ENCODE measurements around the gene RIMS3. TPM values are rescaled to one million over a fixed set of nuclear protein-coding genes. Genes with fewer than 3 reads are reported as not detected.

Gene RIMS3
- total RNA-seq, 4 donors from 2014 or later: 2.8 to 8.2 (median 4.8) TPM

- Histone ChIP-seq H3K27me3 (no peaks in the 10 kb centered on the region), H3K27ac (no peak overlapping the region), H3K4me3 (no peak overlapping the region), H3K36me3 (peaks cover 5% of the 10 kb centered on the region), H3K4me1 (peaks cover 47% of the 10 kb centered on the region), H3K9me3 (no peaks in the 10 kb centered on the region)
- TF ChIP-seq CTCF (IDR thresholded peaks at IDR 0.05) (no peak), POLR2A (IDR thresholded peaks at IDR 0.05) (no peak), POLR2AphosphoS5 (IDR thresholded peaks at IDR 0.05) (no peak), EP300 (IDR thresholded peaks at IDR 0.05) (no peak)
- 86% methylated on average over 6 of the region's 6 CpGs for WGBS
- no peak for DNase-seq (ENCODE audit: low spot score in 2 of 2)
Observed at GRCh38 chr1:40699787-40700186, 34.3 kb upstream of the RIMS3 start.

GRCh38 chr1:40697436-40697835, 32.0 kb upstream of the RIMS3 start:
- H3K27ac ChIP-seq: no peak overlapping the region
- H3K4me3 ChIP-seq: no peak overlapping the region
- no peaks in the 10 kb centered on the region for H3K27me3 ChIP-seq
- TF ChIP-seq POLR2AphosphoS5 (IDR thresholded peaks at IDR 0.05): no peak
- no peak for TF ChIP-seq POLR2A (IDR thresholded peaks at IDR 0.05)
- no peak for TF ChIP-seq EP300 (IDR thresholded peaks at IDR 0.05)
- no peak for TF ChIP-seq CTCF (IDR thresholded peaks at IDR 0.05)
- WGBS: 79% methylated on average over 5 of the region's 5 CpGs
- no peak for DNase-seq (ENCODE audit: low spot score in 2 of 2)
- H3K4me1 ChIP-seq: peaks cover 43% of the 10 kb centered on the region
- no peaks in the 10 kb centered on the region for H3K9me3 ChIP-seq
- peaks cover 5% of the 10 kb centered on the region for H3K36me3 ChIP-seq

- DNase-seq (ENCODE audit: low spot score in 2 of 2): no peak
- no peak overlapping the region for H3K27ac ChIP-seq
- no peak for TF ChIP-seq POLR2AphosphoS5 (IDR thresholded peaks at IDR 0.05)
- no peak for TF ChIP-seq CTCF (IDR thresholded peaks at IDR 0.05)
- no peak for TF ChIP-seq POLR2A (IDR thresholded peaks at IDR 0.05)
- TF ChIP-seq EP300 (IDR thresholded peaks at IDR 0.05): no peak
- WGBS: 79% methylated on average over 4 of the region's 4 CpGs
- H3K4me1 ChIP-seq: peaks cover 44% of the 10 kb centered on the region
- H3K36me3 ChIP-seq: peaks cover 5% of the 10 kb centered on the region
- H3K27me3 ChIP-seq: no peaks in the 10 kb centered on the region
- H3K9me3 ChIP-seq: no peaks in the 10 kb centered on the region
- H3K4me3 ChIP-seq: no peak overlapping the region
Observed at GRCh38 chr1:40696294-40696693, 30.8 kb upstream of the RIMS3 start.

GRCh38 chr1:40694353-40694874, 28.9 kb upstream of the RIMS3 start:
- no peak overlapping the region for H3K4me3 ChIP-seq
- WGBS: 46% methylated on average over 2 of the region's 2 CpGs
- H3K36me3 ChIP-seq: peaks cover 5% of the 10 kb centered on the region
- H3K9me3 ChIP-seq: no peaks in the 10 kb centered on the region
- no peak overlapping the region for H3K27ac ChIP-seq
- DNase-seq (ENCODE audit: low spot score in 2 of 2): no peak
- H3K27me3 ChIP-seq: no peaks in the 10 kb centered on the region
- TF ChIP-seq CTCF (IDR thresholded peaks at IDR 0.05) (no peak), POLR2A (IDR thresholded peaks at IDR 0.05) (no peak), EP300 (IDR thresholded peaks at IDR 0.05) (no peak), POLR2AphosphoS5 (IDR thresholded peaks at IDR 0.05) (no peak)
- H3K4me1 ChIP-seq: peaks cover 58% of the 10 kb centered on the region

GRCh38 chr1:40693425-40693824, 27.9 kb upstream of the RIMS3 start:
- no peak overlapping the region for H3K27ac ChIP-seq
- 72% methylated on average over 1 of the region's 1 CpG for WGBS
- H3K4me1 ChIP-seq: peaks cover 52% of the 10 kb centered on the region
- no peaks in the 10 kb centered on the region for H3K9me3 ChIP-seq
- no peak overlapping the region for H3K4me3 ChIP-seq
- DNase-seq (ENCODE audit: low spot score in 2 of 2): no peak
- H3K36me3 ChIP-seq: peaks cover 5% of the 10 kb centered on the region
- H3K27me3 ChIP-seq: no peaks in the 10 kb centered on the region
- TF ChIP-seq POLR2AphosphoS5 (IDR thresholded peaks at IDR 0.05) (no peak), POLR2A (IDR thresholded peaks at IDR 0.05) (no peak), EP300 (IDR thresholded peaks at IDR 0.05) (no peak), CTCF (IDR thresholded peaks at IDR 0.05) (no peak)
